HG03045 (cell line): ENCODE results near the gene RALGPS2.
"Not testable (repeated sequence)": the region's sequence is repeated elsewhere in the genome, so short reads cannot be mapped to it uniquely, and the experiment has no call there.

Source experiments
- ATAC-seq: cut with Tn5 transposase; IDR thresholded peaks from one replicate; pipeline ENCODE4 v1.9.1; 2021; ENCODE audit warnings: mild to moderate bottlenecking, moderate library complexity; ENCODE audit not compliant: unreplicated experiment

The RALGPS2 gene

DNA sequence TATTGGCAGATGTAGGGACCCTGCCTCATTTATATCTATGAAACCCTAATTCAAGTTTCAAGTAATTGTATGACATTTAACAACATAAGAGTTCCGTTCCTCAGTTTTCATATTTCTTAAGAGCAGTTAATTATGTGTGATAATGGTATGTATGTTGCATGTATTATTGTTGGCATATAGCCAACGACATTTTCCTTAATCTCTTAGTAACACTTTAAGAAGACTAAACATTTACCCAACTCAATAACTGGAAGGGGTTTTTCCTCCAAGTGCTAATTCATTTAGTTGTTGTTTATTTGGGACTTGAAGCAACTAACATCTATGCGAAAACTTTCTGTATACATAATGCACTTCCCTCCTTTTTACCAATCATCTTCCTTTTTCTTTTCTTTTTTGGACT lies 1.5 kb upstream of the RALGPS2 start:
- no peak for ATAC-seq

DNA sequence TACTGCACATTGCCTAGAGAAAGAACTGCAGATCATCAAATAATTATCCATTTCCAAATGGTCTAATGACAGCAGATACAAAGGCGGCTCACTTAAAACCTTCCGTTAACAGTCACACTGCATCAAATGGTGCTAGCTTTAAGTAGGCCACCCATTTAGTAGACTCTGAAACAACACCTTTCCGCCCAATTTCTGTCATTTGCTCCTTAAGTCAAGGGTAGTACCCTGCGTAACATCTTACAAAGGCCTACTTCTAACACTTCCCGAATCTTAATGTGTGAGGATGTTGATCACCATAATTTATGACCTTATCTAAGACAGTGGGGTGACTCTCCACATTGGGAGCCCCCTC lies 692 bp upstream of the RALGPS2 start:
- no peak for ATAC-seq

DNA sequence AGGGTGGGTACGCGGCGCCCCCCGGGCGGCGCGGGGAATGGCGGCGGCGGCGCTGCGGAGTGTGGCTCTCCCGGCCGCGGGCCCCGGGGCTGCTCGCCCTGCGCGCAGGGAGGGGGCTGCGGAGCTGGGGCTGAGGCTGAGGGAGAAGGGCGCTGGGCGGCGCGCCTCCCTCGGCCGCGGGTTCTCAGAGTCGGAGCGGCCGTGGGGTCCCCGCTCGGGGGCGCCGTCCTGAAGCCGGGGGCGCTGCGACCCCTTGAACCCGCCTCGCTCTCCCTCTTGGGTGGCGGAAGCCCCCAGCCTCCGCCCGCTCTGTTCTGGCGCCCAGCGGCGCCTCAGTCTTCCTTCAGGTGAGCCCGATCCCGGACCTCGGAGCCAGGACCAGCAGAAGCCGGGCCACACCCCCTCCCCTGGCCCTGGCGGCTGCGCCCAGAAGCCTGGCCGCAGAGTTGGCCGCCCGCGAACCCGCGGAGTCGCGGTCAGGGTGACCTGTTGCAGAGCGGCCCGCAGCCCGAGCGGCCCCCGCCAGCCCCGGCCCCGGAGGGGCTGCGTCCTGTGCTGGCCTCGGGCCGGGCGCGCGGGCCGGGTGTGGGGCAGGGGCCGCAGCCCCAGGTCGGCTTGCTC lies 532 bp downstream of the RALGPS2 start:
- peak; percentile 37 for ATAC-seq

DNA sequence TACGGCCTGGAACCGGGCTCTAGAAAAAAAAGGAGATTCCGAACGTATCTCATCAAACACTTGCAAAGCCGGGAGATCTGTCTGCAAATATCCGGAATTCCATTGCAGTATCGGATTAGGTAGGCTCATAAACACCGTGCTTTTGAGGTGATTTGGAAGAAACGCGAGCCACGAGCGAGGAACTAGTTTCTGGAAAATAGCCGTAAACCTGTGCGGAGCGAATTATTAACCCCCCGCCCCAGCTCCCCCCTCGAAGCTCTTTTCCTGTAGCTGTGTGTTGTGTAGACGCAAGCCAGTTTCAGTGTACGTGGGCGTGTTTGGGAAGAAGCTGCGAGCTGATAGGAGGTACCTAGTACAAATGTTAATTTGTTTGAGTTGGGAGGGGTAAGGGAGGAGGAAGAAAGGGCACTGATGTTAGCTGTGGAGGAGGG lies 1.1 kb downstream of the RALGPS2 start:
- ATAC-seq = peak; percentile 68

DNA sequence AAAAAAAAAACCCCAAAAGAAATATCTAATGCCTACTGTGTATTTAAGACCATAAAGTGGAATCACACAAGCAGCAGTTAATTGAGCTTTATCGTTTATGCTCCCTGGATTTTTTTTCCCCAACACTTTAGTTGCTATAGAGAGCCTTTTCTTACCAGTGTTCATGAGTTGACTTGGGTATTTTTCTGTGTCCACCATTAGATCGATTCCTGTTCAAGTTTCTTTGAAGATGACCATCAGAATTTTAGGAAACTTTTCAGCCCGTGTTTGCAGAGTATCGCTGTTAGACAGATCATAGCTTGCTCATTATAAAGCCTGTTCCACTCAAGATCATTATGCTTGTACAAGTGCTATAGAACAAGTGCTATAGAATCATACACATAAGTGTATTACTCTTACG lies 1.5 kb downstream of the RALGPS2 start:
- ATAC-seq = no peak

DNA sequence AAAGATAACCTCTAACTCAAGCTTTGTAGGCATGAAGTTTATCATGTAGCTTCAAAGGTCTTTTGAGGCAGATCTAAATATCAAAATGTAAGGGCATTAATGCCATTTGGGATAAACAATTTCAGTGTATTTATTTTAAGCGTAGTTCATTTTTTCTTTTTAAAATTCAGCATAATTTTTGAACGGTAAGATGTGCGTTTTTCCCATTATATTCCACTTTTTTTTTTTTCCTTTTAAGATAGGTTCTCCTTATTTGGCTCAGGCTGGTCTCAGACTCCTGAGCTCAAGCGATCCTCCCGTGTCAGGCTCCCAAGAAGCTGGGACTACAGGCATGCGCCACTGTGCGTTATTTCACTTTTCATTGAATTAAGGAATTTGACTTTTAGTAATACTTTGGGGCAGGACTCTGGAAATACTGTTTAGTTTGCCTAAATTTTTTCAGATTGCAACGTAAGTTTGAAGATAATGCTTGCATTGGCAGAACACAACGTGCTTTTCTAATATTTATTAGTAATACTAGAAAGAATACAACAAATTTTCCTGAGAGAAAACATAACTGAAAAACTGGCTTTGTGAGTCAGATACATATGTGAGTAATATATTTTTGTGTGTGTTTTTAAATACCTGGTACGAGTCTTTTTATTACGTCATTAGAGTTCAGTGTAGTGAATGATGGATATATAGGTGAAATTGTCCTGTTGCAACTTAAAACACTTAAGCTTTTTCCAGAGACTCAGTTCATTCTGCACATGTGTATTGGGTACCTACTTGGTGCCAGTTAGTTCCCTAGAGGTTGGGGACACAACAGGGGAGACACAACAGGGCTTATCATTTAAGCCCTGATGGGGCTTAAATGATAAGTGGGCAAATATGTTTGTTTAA lies 2.2 kb downstream of the RALGPS2 start:
- ATAC-seq = no peak

DNA sequence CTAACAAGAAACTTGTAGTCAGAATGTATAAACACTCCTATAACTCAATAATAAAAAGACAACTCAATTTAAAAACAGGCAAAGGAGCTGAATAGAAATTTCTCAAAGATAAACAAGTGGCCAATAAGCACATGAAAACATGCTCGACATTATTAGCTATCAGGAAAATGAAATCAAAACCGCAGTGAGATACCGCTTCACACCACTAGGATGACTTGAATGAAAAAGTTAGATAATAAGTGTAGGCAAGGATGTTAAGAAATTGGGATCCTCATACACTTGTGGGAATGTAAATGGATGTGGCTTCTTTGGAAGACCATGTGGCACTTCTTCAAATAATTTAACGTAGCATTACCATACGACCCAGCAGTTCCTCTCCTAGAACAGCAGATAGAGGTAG lies 8.9 kb downstream of the RALGPS2 start:
- no peak for ATAC-seq

DNA sequence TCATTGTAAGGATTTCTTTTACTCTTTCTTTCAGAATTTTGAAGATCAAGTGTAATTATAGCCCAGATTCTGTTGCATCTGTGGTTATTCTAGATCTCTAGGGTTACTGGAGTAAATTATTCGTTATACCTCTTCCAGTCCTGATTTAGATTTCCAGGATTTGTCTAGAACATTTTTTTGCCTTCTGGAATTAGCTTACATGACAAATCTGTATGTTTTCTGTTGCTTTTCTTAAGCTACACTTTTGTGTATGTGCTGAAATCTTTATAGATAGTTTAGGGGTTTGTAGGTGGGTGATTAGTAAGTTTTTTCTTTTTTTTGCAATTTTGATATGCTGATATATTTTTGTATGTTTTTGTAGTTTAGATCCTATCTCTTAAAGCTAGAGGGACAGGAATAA lies 13.7 kb downstream of the RALGPS2 start:
- ATAC-seq = no peak

DNA sequence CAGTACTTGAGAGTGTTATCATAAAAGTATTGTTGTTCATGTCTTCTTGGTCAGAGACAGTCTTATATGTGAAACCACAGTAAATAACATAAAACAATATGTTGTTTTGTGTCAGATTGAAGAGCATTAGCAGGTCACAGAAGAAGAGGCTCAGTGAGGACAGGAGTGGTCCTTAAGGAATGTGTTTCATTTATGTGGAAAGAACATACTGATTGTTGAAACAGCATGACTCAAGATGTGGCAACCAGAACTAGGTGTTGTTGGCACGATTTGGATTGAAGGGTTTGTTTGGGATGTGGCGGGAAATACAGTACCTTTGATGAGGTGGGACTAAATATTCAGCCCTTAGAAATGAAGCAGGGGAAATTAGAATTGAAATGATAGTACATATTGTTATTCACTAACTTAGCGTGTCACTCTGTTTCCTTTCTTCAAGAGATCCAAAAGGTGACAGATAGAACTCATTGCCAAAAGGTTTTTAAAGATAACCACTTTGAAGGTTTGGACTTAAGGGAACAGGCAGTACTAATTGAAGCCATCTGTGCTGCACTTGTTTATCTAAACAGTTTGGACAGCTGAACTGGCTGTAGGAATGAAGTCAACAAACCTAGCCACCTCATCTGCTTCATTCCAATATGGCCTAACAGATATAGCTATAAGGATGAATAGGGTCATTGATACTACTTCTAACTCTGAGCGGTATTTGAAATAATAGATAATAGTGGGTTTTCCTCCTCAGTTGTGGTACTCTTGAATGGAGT lies 14.4 kb downstream of the RALGPS2 start:
- no peak for ATAC-seq

DNA sequence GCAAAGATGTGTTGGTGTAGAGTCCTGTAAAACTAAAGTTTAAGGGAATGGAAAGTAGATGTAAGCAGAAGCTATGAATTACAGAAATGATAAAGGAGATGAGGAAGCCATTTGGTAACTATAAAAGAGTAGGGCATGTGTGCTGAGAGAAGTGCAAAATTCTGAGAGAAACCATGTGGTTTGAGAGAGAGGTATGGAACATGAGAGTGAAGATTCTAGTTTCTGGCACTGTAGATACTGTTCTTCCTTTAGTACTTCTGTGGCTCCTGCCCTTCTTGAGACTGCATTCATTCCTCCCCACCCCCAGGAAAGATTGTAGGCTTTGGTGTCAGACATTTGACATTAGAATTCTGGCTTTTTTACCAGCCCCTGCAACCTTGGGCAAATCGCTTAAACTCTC lies 15.4 kb downstream of the RALGPS2 start:
- no peak for ATAC-seq

DNA sequence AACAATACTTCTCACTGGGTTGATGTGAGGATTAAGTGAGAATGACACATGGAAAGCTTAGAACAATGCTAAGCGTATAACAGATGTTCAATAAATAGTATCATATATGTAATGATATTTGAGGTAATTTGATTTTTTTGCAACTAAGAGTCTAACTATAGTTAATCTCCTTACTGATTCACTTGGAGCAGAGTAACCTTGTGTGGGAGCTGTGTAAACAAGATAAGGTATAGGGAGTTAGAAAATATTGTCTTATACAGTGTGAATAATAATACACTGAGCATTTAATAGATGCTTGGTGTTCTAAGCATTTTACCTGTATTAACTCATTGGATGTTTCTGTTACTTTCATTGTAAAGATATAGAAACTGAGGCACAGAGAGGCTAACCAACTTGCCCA lies 15.9 kb downstream of the RALGPS2 start:
- ATAC-seq = no peak

DNA sequence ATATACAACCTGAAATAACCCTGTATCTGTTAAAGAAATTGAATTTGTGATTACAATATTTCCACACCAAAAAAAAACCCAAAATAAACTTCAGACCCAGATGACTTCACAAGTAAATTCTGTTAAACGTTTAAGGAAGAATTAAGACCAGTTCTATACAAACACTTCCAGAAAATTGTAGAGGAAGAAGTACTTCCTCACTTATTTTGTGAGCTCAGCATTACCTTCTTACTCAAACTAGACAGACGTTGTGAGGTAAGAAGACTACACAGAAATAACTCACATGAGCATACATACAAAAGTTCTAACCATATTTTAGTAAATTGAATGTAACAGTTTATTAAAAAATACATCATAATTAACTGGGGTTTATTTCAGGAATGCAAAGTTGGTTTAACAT lies 18.8 kb downstream of the RALGPS2 start:
- ATAC-seq = no peak

DNA sequence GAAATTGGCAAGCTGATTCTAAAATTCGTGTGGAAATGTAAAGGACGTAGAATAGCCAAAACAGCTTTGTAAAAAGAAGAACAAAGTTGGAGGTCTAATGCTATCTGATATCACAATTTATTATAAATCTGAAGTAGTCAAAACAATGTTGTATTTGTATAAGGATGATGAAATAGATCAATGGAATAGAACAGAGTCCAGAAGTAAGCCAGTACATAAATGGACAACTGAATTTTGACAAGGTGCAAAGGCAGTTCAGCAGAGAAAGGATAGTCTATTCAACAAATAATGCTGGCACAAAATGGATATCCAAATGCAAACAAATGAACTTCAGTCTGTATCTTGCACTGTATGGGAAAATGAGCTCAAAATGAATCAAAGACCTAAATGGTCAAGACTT lies 20.2 kb downstream of the RALGPS2 start:
- no peak for ATAC-seq

DNA sequence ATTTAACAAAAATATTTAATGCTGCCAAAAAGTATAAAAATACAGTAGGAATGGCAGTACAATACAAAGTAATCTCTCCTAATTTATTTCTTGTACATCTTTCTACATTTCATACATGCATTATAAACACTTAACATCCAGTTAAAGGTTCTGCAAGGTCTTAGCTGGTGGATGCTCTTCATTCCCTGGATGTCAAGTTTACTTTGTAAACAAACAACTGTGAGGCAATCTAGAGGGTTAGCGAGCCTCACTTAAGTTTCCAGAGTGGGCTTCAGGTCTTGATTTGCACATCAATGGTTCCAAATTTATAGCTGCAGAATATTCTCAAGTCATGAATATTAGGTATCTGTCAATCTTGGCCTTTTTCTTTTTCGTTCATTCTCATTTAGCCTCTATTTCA lies 21.3 kb downstream of the RALGPS2 start:
- no peak for ATAC-seq

DNA sequence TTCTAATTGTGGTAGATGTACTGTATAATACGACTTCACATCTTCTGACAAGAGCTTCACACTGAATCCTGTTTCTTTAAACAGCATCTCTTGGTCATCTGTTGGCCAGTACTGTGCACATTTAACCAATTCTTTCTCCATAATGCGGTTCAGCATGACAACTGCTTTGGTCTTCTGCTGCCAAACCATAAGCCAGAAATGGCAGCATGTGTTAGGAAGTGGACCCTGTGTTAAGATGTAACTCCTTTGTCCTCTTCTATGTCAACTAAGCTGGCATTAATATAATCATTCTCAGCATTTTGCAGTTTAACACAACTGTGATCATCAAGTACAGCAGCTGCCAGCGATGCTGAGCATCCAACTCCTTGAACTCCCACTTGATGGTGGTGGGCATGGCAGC lies 22.3 kb downstream of the RALGPS2 start:
- ATAC-seq = not testable (repeated sequence)

DNA sequence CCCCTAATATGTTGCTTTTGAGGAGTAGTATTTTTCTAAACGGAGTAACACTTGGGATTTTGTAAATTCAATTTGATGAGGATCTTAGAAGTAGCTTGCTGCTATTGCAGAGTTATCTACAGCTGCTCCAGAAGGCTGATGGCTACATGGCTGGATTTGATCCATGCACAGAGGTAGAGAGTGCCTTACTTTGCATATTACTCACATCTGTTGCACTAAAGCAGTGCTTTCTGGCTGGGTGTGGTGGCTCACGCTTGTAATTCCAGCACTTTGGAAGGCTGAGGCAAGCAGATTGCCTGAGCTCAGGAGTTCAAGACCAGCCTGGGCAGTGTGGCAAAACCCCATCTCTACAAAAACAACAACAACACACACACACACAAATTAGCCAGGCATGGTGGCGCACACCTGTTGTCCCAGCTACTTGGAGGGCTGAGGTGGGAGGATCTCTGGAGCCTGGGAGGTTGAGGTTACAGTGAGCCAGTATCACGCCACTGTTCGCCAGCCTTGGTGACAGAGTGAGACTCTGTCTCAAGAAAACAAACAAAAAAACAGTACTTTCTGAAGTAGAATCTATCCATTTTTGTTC lies 24.6 kb downstream of the RALGPS2 start:
- ATAC-seq = no peak

DNA sequence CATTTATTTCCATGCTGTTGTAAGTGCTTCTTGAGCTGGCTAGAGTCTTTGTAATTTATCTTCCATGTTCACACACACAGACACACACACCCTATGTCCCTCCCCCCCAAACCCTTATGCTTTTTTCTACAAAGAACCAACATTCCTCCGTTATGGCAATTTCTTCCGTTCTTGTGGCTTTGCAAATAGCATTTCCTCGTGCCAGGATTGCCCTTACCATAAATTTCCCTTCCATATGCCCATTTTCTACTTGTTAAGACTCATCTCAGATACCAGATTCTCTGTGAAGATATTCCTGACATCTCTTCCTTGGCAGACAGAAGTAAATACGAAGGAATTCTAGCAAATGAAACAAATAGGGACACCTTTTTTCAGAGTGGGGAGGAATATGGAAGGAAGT lies 26.0 kb downstream of the RALGPS2 start:
- no peak for ATAC-seq

DNA sequence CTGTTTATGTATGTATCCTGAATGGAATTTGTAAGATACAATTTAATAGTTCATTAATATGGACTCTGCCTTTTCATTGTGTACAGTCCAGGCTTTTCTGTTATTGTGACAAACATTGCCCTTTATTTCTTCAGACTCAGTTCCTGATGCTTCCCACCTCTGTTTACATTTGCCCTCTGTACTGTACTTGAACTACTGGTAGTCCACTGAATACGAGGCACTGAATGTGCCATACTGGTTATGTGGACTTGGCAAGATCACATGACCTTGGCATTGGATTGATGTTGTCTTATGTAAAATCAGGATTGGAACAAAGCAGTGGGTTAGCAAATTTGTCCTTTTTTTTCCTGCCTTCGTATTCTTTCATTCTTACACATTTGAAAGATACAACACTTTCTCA lies 27.8 kb downstream of the RALGPS2 start:
- ATAC-seq = no peak

DNA sequence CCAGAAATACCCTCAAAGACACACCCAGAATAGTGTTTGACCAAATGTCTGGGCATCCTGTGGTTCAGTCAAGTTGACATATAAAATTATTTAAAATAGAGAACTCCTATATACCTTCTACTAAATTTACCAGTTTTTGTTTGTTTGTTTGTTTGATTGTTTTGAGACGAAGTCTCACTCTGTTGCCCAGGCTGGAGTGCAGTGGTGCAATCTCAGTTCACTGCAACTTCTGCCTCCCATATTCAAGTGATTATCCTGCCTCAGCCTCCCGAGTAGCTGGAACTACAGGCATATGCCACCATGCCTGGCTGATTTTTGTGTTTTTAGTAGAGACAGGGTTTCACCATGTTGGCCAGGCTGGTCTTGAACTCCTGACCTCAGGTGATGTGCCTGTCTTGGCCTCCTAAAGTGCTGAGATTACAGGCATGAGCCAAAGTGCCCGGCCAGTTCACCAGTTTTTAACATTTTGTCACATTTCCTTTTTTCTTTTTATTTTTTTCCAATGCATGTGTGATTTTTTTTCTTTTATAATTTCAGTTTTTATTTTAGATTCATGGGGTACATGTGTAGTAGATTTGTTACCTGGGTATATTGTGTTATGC lies 29.7 kb downstream of the RALGPS2 start:
- ATAC-seq = not testable (repeated sequence)

DNA sequence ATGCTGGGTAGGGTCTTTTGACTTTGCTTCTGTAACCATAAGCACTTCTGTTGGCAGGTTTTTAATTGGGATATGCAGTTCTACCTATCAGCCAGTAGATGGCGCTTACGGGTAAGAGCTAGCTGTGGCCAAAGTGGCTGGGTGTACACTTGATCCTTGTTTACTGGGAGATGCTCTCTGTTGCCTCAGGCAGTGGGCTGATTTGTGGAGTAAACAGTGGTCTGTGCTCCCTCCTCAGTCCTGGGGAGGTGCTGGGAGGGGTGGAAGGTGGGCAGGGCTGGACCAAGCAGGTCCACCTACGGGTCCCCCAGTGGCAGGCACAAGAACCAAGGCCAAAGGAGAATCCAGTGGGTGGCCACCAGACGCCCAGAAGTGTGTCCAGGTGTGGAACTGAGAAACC lies 43.4 kb downstream of the RALGPS2 start:
- no peak for ATAC-seq

DNA sequence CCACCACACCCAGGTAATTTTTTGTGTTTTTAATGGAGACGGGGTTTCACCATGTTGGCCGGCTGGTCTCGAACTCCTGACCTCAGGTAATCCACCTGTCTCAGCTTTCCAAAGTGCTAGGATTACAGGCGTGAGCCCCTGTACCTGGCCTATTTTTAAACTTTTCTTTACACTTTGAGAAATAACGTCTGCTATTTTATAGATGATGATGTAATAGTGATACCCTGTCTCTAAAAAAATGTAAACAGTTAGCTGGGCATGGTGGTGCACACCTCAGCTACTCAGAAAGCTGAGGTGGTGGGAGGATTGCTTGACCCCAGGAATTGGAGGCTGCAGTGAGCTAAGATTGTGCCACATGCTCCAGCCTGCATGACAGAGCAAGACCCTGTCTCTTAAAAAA lies 47.9 kb downstream of the RALGPS2 start:
- ATAC-seq = no peak
